ENCODE measurements around the gene CCDC60.

Gene CCDC60

GRCh38 chr12:119456824-119457223, 122.3 kb downstream of the CCDC60 start:
- H3K27me3 ChIP-seq (ENCODE audit: insufficient read depth, poor library complexity, severe bottlenecking), result peaks cover 2% of the 10 kb centered on the region
- H3K4me3 ChIP-seq (replicated peaks; ENCODE audit: insufficient read depth, low read length), result no peak overlapping the region
- DNase-seq (ENCODE audit: low read depth in 1 of 2, low spot score in 1 of 2), result no peak
- H3K27ac ChIP-seq (replicated peaks), result no peak overlapping the region
- TF ChIP-seq GABPA (IDR thresholded peaks at IDR 0.05; ENCODE audit: low read depth) (no peak), REST (IDR thresholded peaks at IDR 0.05; ENCODE audit: insufficient replicate concordance, low read depth) (no peak), CTCF (IDR thresholded peaks at IDR 0.05; ENCODE audit: insufficient read depth, low read length) (no peak), POLR2AphosphoS5 (IDR thresholded peaks at IDR 0.05; ENCODE audit: low read depth) (no peak), SPI1 (IDR thresholded peaks at IDR 0.05; ENCODE audit: borderline replicate concordance, low read depth) (no peak)

GRCh38 chr12:119457271-119457670, 122.7 kb downstream of the CCDC60 start:
- peaks cover 2% of the 10 kb centered on the region for H3K27me3 ChIP-seq (ENCODE audit: insufficient read depth, poor library complexity, severe bottlenecking)
- H3K4me3 ChIP-seq (replicated peaks; ENCODE audit: insufficient read depth, low read length), result no peak overlapping the region
- DNase-seq (ENCODE audit: low read depth in 1 of 2, low spot score in 1 of 2), result no peak
- H3K27ac ChIP-seq (replicated peaks), result no peak overlapping the region
- TF ChIP-seq POLR2AphosphoS5 (IDR thresholded peaks at IDR 0.05; ENCODE audit: low read depth) (no peak), SPI1 (IDR thresholded peaks at IDR 0.05; ENCODE audit: borderline replicate concordance, low read depth) (no peak), CTCF (IDR thresholded peaks at IDR 0.05; ENCODE audit: insufficient read depth, low read length) (no peak), REST (IDR thresholded peaks at IDR 0.05; ENCODE audit: insufficient replicate concordance, low read depth) (no peak), GABPA (IDR thresholded peaks at IDR 0.05; ENCODE audit: low read depth) (no peak)

GRCh38 chr12:119459481-119459880, 125.0 kb downstream of the CCDC60 start:
- Histone ChIP-seq H3K27me3 (ENCODE audit: insufficient read depth, poor library complexity, severe bottlenecking) (peaks cover 2% of the 10 kb centered on the region), H3K4me3 (replicated peaks; ENCODE audit: insufficient read depth, low read length) (no peak overlapping the region), H3K27ac (replicated peaks) (no peak overlapping the region)
- no peak for DNase-seq (ENCODE audit: low read depth in 1 of 2, low spot score in 1 of 2)
- no peak for TF ChIP-seq CTCF (IDR thresholded peaks at IDR 0.05; ENCODE audit: insufficient read depth, low read length)
- TF ChIP-seq REST (IDR thresholded peaks at IDR 0.05; ENCODE audit: insufficient replicate concordance, low read depth), result no peak
- TF ChIP-seq SPI1 (IDR thresholded peaks at IDR 0.05; ENCODE audit: borderline replicate concordance, low read depth), result no peak
- no peak for TF ChIP-seq GABPA (IDR thresholded peaks at IDR 0.05; ENCODE audit: low read depth)
- TF ChIP-seq POLR2AphosphoS5 (IDR thresholded peaks at IDR 0.05; ENCODE audit: low read depth), result no peak
